Measurements from ENCODE around the gene ST3GAL3.

ST3GAL3 gene

GRCh38 chr1:43969746-43970466 is 262.6 kb downstream of the ST3GAL3 start, which contains the start of gene DPH2:
DPH2 (plus strand) TSS chr1:43970010; CDS start chr1:43970176, 166 bp downstream.
- DNase-seq = peak; percentile 92

- no peak for DNase-seq
Measured at GRCh38 chr1:43970502-43970901, 263.2 kb downstream of the ST3GAL3 start.

- DNase-seq = no peak
Measured at GRCh38 chr1:43970911-43971310, 263.6 kb downstream of the ST3GAL3 start.

- no peak for DNase-seq
Measured at GRCh38 chr1:43971336-43971980, 264.1 kb downstream of the ST3GAL3 start.

GRCh38 chr1:43973981-43974442 is 266.7 kb downstream of the ST3GAL3 start:
- no peak for DNase-seq

GRCh38 chr1:43974443-43975248 is 267.3 kb downstream of the ST3GAL3 start, which contains the start of gene ATP6V0B:
ATP6V0B (plus strand) TSS chr1:43974960; CDS start chr1:43975041, 81 bp downstream.
- peak; percentile 95 for DNase-seq

- peak; percentile 32 for DNase-seq
Measured at GRCh38 chr1:43975249-43975961, 268.1 kb downstream of the ST3GAL3 start.

GRCh38 chr1:43976045-43976444 is 268.7 kb downstream of the ST3GAL3 start:
- no peak for DNase-seq

GRCh38 chr1:43976890-43977289 is 269.6 kb downstream of the ST3GAL3 start:
- DNase-seq = no peak

- DNase-seq = no peak
Measured at GRCh38 chr1:43977376-43978263, 270.3 kb downstream of the ST3GAL3 start.

- no peak for DNase-seq
Measured at GRCh38 chr1:43978264-43978550, 270.9 kb downstream of the ST3GAL3 start.

GRCh38 chr1:43978551-43979260 is 271.4 kb downstream of the ST3GAL3 start, which contains the start of gene B4GALT2:
B4GALT2 (plus strand) TSS chr1:43979210; CDS start chr1:43981161, 1,951 bp downstream.
- DNase-seq = peak; percentile 25

GRCh38 chr1:43979261-43979527 is 271.9 kb downstream of the ST3GAL3 start:
- DNase-seq = no peak

- no peak for DNase-seq
Measured at GRCh38 chr1:43979528-43980254, 272.4 kb downstream of the ST3GAL3 start.

GRCh38 chr1:43980255-43981134 is 273.2 kb downstream of the ST3GAL3 start:
- DNase-seq = no peak

Data from T-helper 9 cell (primary cell).